Suprapubic skin (tissue), 4 donors: Measurements from ENCODE around the gene LRIT2.

ENCODE experiments used
- CTCF ChIP-seq, 2 donors: fragments of 200-600 bp in 1 of 2; fragments of 450-650 bp in 1 of 2; sonication (generic) in 1 of 2; IDR thresholded peaks; one replicate each; pipeline ENCODE4 v1.5.1; 2016 to 2019; ENCODE audit warnings: antibody characterized with exemption in 2 of 2, mild to moderate bottlenecking in 1 of 2, moderate library complexity in 1 of 2
- POLR2A ChIP-seq, 2 donors: fragments of 450-650 bp; IDR thresholded peaks; one replicate each; pipeline ENCODE4 v1.6.1; 2017; ENCODE audit warnings: antibody characterized with exemption in 2 of 2, mild to moderate bottlenecking in 2 of 2, moderate library complexity in 2 of 2
- POLR2AphosphoS5 ChIP-seq, 3 donors: sonication (generic); formaldehyde crosslinking; IDR thresholded peaks; one replicate each; pipeline ENCODE4 v1.6.1; 2017; ENCODE audit warnings: antibody characterized with exemption in 3 of 3

- TF ChIP-seq POLR2AphosphoS5 (IDR thresholded peaks at IDR 0.05): no peak
- TF ChIP-seq CTCF (IDR thresholded peaks at IDR 0.05): no peak
- TF ChIP-seq POLR2A (IDR thresholded peaks at IDR 0.05): no peak
These were observed 47.7 kb downstream of the LRIT2 start for GRCh38 chr10:84177541-84178141.
